GM23338 (cell line): ENCODE measurements around the gene ZNF324B. TPM values are rescaled to one million over a fixed set of nuclear protein-coding genes. Genes with fewer than 3 reads are reported as not detected.

Experiments
- ATAC-seq: fragments of 200-7000 bp; cut with Tn5 transposase; 3 replicates; pipeline ENCODE4 v1.9.1; 2020
- DNase-seq: peaks from one replicate; pipeline ENCODE4 v3.0.0-alpha.2; 2015; ENCODE audit warnings: low spot score
- H2AFZ ChIP-seq: fragments of 200-600 bp; sonication (generic); 2 replicates; pipeline ENCODE4 v1.8.0; 2016; ENCODE audit warnings: antibody characterized with exemption, mild to moderate bottlenecking, moderate library complexity
- H3F3A ChIP-seq: fragments of 200-600 bp; sonication (generic); replicated peaks from 2 replicates; pipeline ENCODE4 v1.8.0; 2017; ENCODE audit warnings: antibody characterized with exemption, mixed run types, low read depth
- H3K27ac ChIP-seq: fragments of 200-600 bp; sonication (generic); 2 replicates; pipeline ENCODE4 v1.6.1; 2016; ENCODE audit warnings: low read depth
- H3K27me3 ChIP-seq: fragments of 200-600 bp; sonication (generic); 2 replicates; pipeline ENCODE4 v1.8.0; 2016; ENCODE audit warnings: mild to moderate bottlenecking, mixed run types, moderate library complexity; ENCODE audit not compliant: insufficient read depth
- H3K36me3 ChIP-seq: fragments of 200-600 bp; sonication (generic); 2 replicates; pipeline ENCODE4 v1.8.0; 2016; ENCODE audit warnings: mild to moderate bottlenecking; ENCODE audit not compliant: insufficient read depth
- H3K4me1 ChIP-seq: fragments of 200-600 bp; sonication (generic); 2 replicates; pipeline ENCODE4 v1.8.0; 2016; ENCODE audit warnings: mild to moderate bottlenecking, moderate library complexity; ENCODE audit not compliant: insufficient read depth
- H3K4me2 ChIP-seq: fragments of 200-600 bp; sonication (generic); 2 replicates; pipeline ENCODE4 v1.7.1; 2017; ENCODE audit warnings: mixed run types
- H3K4me3 ChIP-seq: fragments of 200-600 bp; sonication (generic); 2 replicates; pipeline ENCODE4 v1.6.1; 2016; ENCODE audit warnings: mixed run types
- H3K79me2 ChIP-seq: fragments of 200-600 bp; sonication (generic); replicated peaks from 2 replicates; pipeline ENCODE4 v1.8.0; 2017; ENCODE audit warnings: mild to moderate bottlenecking; ENCODE audit not compliant: insufficient read depth
- H3K9me2 ChIP-seq: fragments of 200-600 bp; sonication (generic); 2 replicates; pipeline ENCODE4 v1.8.0; 2017; ENCODE audit not compliant: insufficient read depth
- H4K20me1 ChIP-seq: fragments of 200-600 bp; sonication (generic); replicated peaks from 2 replicates; pipeline ENCODE4 v1.8.0; 2017; ENCODE audit warnings: mild to moderate bottlenecking; ENCODE audit not compliant: insufficient read depth
- H3K27ac Mint-ChIP-seq: 2 replicates; pipeline ENCODE4 v1.8.0; 2020; ENCODE audit warnings: inconsistent platforms, mild to moderate bottlenecking, moderate library complexity, mixed read lengths
- H3K27me3 Mint-ChIP-seq: 3 replicates; pipeline ENCODE4 v1.8.0; 2022; ENCODE audit warnings: low read depth, mild to moderate bottlenecking, moderate library complexity, mixed read lengths, inconsistent platforms; ENCODE audit not compliant: insufficient read depth, poor library complexity
- H3K36me3 Mint-ChIP-seq: 3 replicates; pipeline ENCODE4 v1.8.0; 2021; ENCODE audit warnings: low read depth, mild to moderate bottlenecking, inconsistent platforms, moderate library complexity, mixed read lengths
- H3K4me1 Mint-ChIP-seq: 3 replicates; pipeline ENCODE4 v1.8.0; 2020; ENCODE audit warnings: mild to moderate bottlenecking, inconsistent platforms, mixed read lengths
- H3K4me3 Mint-ChIP-seq: 3 replicates; pipeline ENCODE4 v1.8.0; 2021; ENCODE audit warnings: moderate library complexity, mild to moderate bottlenecking, inconsistent platforms, mixed read lengths
- H3K9me3 Mint-ChIP-seq: 3 replicates; pipeline ENCODE4 v1.8.0; 2020; ENCODE audit warnings: moderate library complexity, mild to moderate bottlenecking, inconsistent platforms, mixed read lengths
- CREB1 ChIP-seq: fragments of 250-450 bp; sonication (Bioruptor Pico); IDR thresholded peaks from 2 replicates; pipeline ENCODE4 v1.5.0; 2020; ENCODE audit warnings: low read depth, mild to moderate bottlenecking, moderate library complexity
- ETS1 ChIP-seq: IDR thresholded peaks from 2 replicates; pipeline ENCODE4 v1.6.1; 2016; ENCODE audit warnings: antibody characterized with exemption
- EZH2 ChIP-seq: fragments of 200-600 bp; sonication (generic); IDR thresholded peaks from one replicate; pipeline ENCODE4 v1.8.0; 2017; ENCODE audit warnings: antibody characterized with exemption, mild to moderate bottlenecking, low read depth; ENCODE audit not compliant: unreplicated experiment
- EZH2phosphoT487 ChIP-seq: fragments of 200-600 bp; sonication (generic); IDR thresholded peaks from one replicate; pipeline ENCODE4 v1.8.1; 2018; ENCODE audit warnings: antibody characterized with exemption; ENCODE audit not compliant: unreplicated experiment
- JUNB ChIP-seq: IDR thresholded peaks from one replicate; pipeline ENCODE4 v1.6.1; 2016; ENCODE audit warnings: antibody characterized with exemption; ENCODE audit not compliant: unreplicated experiment
- NANOG ChIP-seq: IDR thresholded peaks from 2 replicates; pipeline ENCODE4 v1.6.1; 2016; ENCODE audit warnings: antibody characterized with exemption, borderline replicate concordance
- STAT1 ChIP-seq: IDR thresholded peaks from one replicate; pipeline ENCODE4 v1.6.1; 2016; ENCODE audit warnings: antibody characterized with exemption; ENCODE audit not compliant: unreplicated experiment
- ZNF114 ChIP-seq: fragments of 250-450 bp; sonication (Bioruptor Pico); IDR thresholded peaks from 2 replicates; pipeline ENCODE4 v1.5.0; 2020; ENCODE audit warnings: mild to moderate bottlenecking, moderate library complexity
- ZNF331 ChIP-seq: fragments of 250-450 bp; sonication (Bioruptor Pico); IDR thresholded peaks from 2 replicates; pipeline ENCODE4 v1.5.0; 2020; ENCODE audit warnings: low read depth, mild to moderate bottlenecking, moderate library complexity
- polyA plus RNA-seq: library from polyadenylated mRNA; unstranded; fragments of >200 nt; fragmentation: Nextera tagmentation; extraction: Ambion mirVana; gene quantifications from 2 replicates; pipeline ENCODE4 v1.2.1, GENCODE V29; 2016
- total RNA-seq: library from RNA; depleted of rRNA; stranded (reverse); fragments of >200 nt; shearing (Covaris generic); gene quantifications from 2 replicates; pipeline ENCODE4 v1.2.3, GENCODE V29; 2014
- TF ChIP-seq, protein P1 (sequence below): fragments of 250-450 bp; sonication (Bioruptor Pico); IDR thresholded peaks from 2 replicates; pipeline ENCODE4 v1.5.0; 2020; ENCODE audit warnings: mild to moderate bottlenecking, moderate library complexity
- TF ChIP-seq, protein P2 (sequence below), 2 experiments: fragments of 200-600 bp in 1 of 2; sonication (generic) in 1 of 2; conservative IDR thresholded peaks; 2 replicates each; pipeline versions ENCODE4 v1.5.1 to v1.6.1; 2016 to 2017; ENCODE audit warnings: antibody characterized with exemption in 2 of 2, low read depth in 2 of 2, mild to moderate bottlenecking in 2 of 2, moderate library complexity in 1 of 2

ZNF324B gene
- total and polyA plus RNA-seq, 2 experiments from 2014 or later = 0.50 to 4.7 TPM

DNA sequence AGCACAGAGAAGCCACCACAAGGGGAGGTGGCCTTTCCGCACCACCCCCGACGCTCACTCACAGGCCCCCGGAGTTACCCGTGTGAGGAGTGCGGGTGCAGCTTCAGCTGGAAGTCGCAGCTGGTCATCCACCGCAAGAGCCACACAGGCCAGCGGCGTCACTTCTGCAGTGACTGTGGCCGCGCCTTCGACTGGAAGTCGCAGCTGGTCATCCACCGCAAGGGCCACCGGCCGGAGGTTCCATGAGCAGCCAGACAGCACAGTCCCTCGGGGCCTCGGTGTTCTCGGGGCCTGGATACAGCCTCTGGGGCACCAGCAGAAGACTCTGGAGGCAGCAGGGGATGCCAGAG lies 29.0 kb downstream of the ZNF324B start:
- DNase-seq (no peak), ATAC-seq (no peak)
- no peaks in the 10 kb centered on the region for H3K36me3 ChIP-seq
- H3K9me3 Mint-ChIP-seq = no peaks in the 10 kb centered on the region; the same call in 2 of the 3 replicates
- no peak overlapping the region for H2AFZ ChIP-seq
- peaks cover 5% of the 10 kb centered on the region for H3K4me1 Mint-ChIP-seq
- TF ChIP-seq EZH2phosphoT487 = no peak
- no peak for TF ChIP-seq EZH2
- TF ChIP-seq NANOG = no peak
- TF ChIP-seq, protein P1, sequence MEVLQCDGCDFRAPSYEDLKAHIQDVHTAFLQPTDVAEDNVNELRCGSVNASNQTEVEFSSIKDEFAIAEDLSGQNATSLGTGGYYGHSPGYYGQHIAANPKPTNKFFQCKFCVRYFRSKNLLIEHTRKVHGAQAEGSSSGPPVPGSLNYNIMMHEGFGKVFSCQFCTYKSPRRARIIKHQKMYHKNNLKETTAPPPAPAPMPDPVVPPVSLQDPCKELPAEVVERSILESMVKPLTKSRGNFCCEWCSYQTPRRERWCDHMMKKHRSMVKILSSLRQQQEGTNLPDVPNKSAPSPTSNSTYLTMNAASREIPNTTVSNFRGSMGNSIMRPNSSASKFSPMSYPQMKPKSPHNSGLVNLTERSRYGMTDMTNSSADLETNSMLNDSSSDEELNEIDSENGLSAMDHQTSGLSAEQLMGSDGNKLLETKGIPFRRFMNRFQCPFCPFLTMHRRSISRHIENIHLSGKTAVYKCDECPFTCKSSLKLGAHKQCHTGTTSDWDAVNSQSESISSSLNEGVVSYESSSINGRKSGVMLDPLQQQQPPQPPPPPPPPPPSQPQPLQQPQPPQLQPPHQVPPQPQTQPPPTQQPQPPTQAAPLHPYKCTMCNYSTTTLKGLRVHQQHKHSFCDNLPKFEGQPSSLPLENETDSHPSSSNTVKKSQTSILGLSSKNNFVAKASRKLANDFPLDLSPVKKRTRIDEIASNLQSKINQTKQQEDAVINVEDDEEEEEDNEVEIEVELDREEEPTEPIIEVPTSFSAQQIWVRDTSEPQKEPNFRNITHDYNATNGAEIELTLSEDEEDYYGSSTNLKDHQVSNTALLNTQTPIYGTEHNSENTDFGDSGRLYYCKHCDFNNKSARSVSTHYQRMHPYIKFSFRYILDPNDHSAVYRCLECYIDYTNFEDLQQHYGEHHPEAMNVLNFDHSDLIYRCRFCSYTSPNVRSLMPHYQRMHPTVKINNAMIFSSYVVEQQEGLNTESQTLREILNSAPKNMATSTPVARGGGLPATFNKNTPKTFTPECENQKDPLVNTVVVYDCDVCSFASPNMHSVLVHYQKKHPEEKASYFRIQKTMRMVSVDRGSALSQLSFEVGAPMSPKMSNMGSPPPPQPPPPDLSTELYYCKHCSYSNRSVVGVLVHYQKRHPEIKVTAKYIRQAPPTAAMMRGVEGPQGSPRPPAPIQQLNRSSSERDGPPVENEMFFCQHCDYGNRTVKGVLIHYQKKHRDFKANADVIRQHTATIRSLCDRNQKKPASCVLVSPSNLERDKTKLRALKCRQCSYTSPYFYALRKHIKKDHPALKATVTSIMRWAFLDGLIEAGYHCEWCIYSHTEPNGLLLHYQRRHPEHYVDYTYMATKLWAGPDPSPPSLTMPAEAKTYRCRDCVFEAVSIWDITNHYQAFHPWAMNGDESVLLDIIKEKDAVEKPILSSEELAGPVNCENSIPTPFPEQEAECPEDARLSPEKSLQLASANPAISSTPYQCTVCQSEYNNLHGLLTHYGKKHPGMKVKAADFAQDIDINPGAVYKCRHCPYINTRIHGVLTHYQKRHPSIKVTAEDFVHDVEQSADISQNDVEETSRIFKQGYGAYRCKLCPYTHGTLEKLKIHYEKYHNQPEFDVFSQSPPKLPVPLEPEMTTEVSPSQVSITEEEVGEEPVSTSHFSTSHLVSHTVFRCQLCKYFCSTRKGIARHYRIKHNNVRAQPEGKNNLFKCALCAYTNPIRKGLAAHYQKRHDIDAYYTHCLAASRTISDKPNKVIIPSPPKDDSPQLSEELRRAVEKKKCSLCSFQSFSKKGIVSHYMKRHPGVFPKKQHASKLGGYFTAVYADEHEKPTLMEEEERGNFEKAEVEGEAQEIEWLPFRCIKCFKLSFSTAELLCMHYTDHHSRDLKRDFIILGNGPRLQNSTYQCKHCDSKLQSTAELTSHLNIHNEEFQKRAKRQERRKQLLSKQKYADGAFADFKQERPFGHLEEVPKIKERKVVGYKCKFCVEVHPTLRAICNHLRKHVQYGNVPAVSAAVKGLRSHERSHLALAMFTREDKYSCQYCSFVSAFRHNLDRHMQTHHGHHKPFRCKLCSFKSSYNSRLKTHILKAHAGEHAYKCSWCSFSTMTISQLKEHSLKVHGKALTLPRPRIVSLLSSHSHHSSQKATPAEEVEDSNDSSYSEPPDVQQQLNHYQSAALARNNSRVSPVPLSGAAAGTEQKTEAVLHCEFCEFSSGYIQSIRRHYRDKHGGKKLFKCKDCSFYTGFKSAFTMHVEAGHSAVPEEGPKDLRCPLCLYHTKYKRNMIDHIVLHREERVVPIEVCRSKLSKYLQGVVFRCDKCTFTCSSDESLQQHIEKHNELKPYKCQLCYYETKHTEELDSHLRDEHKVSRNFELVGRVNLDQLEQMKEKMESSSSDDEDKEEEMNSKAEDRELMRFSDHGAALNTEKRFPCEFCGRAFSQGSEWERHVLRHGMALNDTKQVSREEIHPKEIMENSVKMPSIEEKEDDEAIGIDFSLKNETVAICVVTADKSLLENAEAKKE (CRISPR knock-in tag) = no peak
- TF ChIP-seq STAT1 = no peak
- no peak for TF ChIP-seq CREB1 (CRISPR knock-in tag)
- TF ChIP-seq, protein P2, sequence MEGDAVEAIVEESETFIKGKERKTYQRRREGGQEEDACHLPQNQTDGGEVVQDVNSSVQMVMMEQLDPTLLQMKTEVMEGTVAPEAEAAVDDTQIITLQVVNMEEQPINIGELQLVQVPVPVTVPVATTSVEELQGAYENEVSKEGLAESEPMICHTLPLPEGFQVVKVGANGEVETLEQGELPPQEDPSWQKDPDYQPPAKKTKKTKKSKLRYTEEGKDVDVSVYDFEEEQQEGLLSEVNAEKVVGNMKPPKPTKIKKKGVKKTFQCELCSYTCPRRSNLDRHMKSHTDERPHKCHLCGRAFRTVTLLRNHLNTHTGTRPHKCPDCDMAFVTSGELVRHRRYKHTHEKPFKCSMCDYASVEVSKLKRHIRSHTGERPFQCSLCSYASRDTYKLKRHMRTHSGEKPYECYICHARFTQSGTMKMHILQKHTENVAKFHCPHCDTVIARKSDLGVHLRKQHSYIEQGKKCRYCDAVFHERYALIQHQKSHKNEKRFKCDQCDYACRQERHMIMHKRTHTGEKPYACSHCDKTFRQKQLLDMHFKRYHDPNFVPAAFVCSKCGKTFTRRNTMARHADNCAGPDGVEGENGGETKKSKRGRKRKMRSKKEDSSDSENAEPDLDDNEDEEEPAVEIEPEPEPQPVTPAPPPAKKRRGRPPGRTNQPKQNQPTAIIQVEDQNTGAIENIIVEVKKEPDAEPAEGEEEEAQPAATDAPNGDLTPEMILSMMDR (conservative IDR thresholded peaks at IDR 0.05; ENCODE audit: low read depth in 2 of 2) = no peak
- no peak for TF ChIP-seq ZNF331 (CRISPR knock-in tag)
- no peak for TF ChIP-seq ETS1
- no peak for TF ChIP-seq JUNB
- TF ChIP-seq ZNF114 (CRISPR knock-in tag) = no peak
- peaks cover 2% of the 10 kb centered on the region; the same call in 1 of the 3 replicates for H3K36me3 Mint-ChIP-seq
- no peaks in the 10 kb centered on the region for H3K4me1 ChIP-seq
- H3K4me3 ChIP-seq = no peak overlapping the region
- peaks cover 4% of the 10 kb centered on the region; the same call in 1 of the 2 replicates for H4K20me1 ChIP-seq
- H3K9me2 ChIP-seq = no peaks in the 10 kb centered on the region
- no peak overlapping the region for H3K4me3 Mint-ChIP-seq
- H3K27ac ChIP-seq = no peak overlapping the region
- no peaks in the 10 kb centered on the region for H3K79me2 ChIP-seq
- H3K27me3 ChIP-seq = no peaks in the 10 kb centered on the region
- H3F3A ChIP-seq = peaks cover 4% of the 10 kb centered on the region
- H3K27ac Mint-ChIP-seq = no peak overlapping the region
- peaks cover 15% of the 10 kb centered on the region for H3K27me3 Mint-ChIP-seq
- H3K4me2 ChIP-seq = no peak overlapping the region
